Measurements from ENCODE around the gene PHLDA3. TPM values are rescaled to one million over a fixed set of nuclear protein-coding genes. Genes with fewer than 3 reads are reported as not detected.

The PHLDA3 gene
- total and polyA plus RNA-seq, 2 of the 4 experiments (the other 2 are of a cell fraction), result 41.6 to 102 TPM

DNA sequence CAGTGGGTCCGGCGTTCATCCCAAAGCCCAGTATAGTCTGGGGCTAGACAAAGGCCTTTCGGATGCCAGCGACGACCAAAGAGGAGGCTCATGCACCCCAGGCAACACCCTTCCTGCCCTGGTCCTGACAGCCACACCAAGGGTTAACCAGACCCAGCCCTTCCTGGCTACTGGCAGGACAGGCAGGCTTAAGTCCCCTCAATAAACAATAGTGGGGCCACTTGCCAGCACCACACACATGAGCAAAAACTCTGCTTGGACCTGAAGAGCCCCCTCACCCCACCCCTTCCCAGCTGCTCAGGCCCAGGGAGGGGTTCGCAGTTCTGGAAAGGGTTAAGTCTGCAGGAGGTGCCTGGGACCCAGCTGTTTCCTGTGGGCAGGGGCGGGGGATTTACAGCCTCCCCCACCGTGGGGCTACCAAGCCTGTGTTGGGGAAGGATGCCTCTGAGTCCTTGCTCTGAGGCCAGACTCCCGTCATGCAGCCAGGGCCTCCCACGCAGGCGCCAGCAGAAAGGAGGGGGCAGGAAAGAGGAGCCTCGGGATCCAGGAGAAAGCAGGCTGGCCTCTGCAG, 18.2 kb downstream of the PHLDA3 start:
- H3K27me3 ChIP-seq (ENCODE audit: control insufficient read depth, insufficient read depth, low read length), result no peaks in the 10 kb centered on the region
- H3K23ac ChIP-seq (ENCODE audit: low read depth, low read length), result peak overlapping the region; percentile 96; the same call in 1 of the 2 replicates
- H3K9me3 ChIP-seq (ENCODE audit: control insufficient read depth, insufficient read depth, low read length), result no peaks in the 10 kb centered on the region
- WGBS, 2 experiments (ENCODE audit: extremely low coverage in 2 of 2, insufficient read length in 1 of 2), result 6% methylated on average over 7 of the region's 12 CpGs; no CpG with 5 or more reads in 1 of the 2 experiments
- peak overlapping the region; percentile 99 for H2BK20ac ChIP-seq (ENCODE audit: low read depth, low read length)
- no peak overlapping the region for H3K4me3 ChIP-seq (ENCODE audit: insufficient read depth, low read depth, low read length)
- H3K9ac ChIP-seq (ENCODE audit: low read depth, low read length), result peak overlapping the region; percentile 80
- H3K27ac ChIP-seq (ENCODE audit: insufficient read depth, low read length), result peak overlapping the region; percentile 92
- H2AK9ac ChIP-seq (replicated peaks; ENCODE audit: low read depth, low read length, poor library complexity), result peak overlapping the region; percentile 98
- peaks cover 20% of the 10 kb centered on the region for H3K4me1 ChIP-seq (ENCODE audit: control insufficient read depth, insufficient read depth, low read length)
- peak overlapping the region; percentile 88 for H2BK5ac ChIP-seq (ENCODE audit: low read depth, low read length, poor library complexity, severe bottlenecking)
- peak overlapping the region; percentile 77 to 99 for H4K8ac ChIP-seq (ENCODE audit: low read depth in 2 of 2, low read length in 2 of 2)
- peak overlapping the region; percentile 92 for H3K14ac ChIP-seq (replicated peaks; ENCODE audit: low read depth, low read length)
- ATAC-seq (ENCODE audit: low read depth) (peak; percentile 89), DNase-seq (peak; percentile 89)
- peak overlapping the region; percentile 66 for H3K56ac ChIP-seq (ENCODE audit: extremely low read depth, insufficient read depth, low read length)
- peak overlapping the region; percentile 96 for H2BK120ac ChIP-seq (ENCODE audit: low read depth, low read length)
- H3K9me1 ChIP-seq (ENCODE audit: insufficient read depth, low read length), result peaks cover 6% of the 10 kb centered on the region
- intact Hi-C loops (cut with micrococcal nuclease), result loop anchor here (2.0 kb wide), 1 partner anchor 18 kb away; the partner anchor contains the start of gene PHLDA3
- peak overlapping the region; percentile 95 for H4K91ac ChIP-seq (ENCODE audit: insufficient read depth, low read depth, low read length)
- CTCF ChIA-PET, result interaction anchor here (1.7 to 2.3 kb wide), 2 partner anchors 15 to 62 kb away, joined by 6 to 7 read pairs; no protein-coding TSS in a partner anchor
- peak overlapping the region; percentile 98 for H2BK15ac ChIP-seq (ENCODE audit: low read depth, low read length)
- peak overlapping the region; percentile 73 for H3K4me2 ChIP-seq (ENCODE audit: low read depth, low read length)
- peaks cover 0 to 19% of the 10 kb centered on the region in 2 experiments; a peak in 2 of 4 replicates for H3K79me1 ChIP-seq (ENCODE audit: low read depth in 1 of 2, low read length in 2 of 2)
- H4K5ac ChIP-seq (ENCODE audit: low read depth, low read length), result peak overlapping the region; percentile 97
- POLR2A ChIA-PET (ENCODE audit: unreplicated experiment), result no interaction called here
- dilution Hi-C loops (cut with HindIII; ENCODE audit: low sequenced_read_pairs, unreplicated experiment), result no loop called here
- BruUV-seq (replicated peaks), result no TSS peak
- peak overlapping the region; percentile 97 for H2AK5ac ChIP-seq (ENCODE audit: low read depth, low read length)
- H3K36me3 ChIP-seq (ENCODE audit: control insufficient read depth, insufficient read depth, low read length), result no peaks in the 10 kb centered on the region
- in situ Hi-C loops (cut with MboI; ENCODE audit: low sequenced_read_pairs), result no loop called here
- peak overlapping the region; percentile 98 for H3K4ac ChIP-seq (ENCODE audit: low read depth, low read length)
- no peaks in the 10 kb centered on the region for H4K20me1 ChIP-seq (ENCODE audit: insufficient read depth, low read length)
- peak overlapping the region; percentile 96 for H2AFZ ChIP-seq (replicated peaks; ENCODE audit: low read length, poor library complexity)
- peak overlapping the region; percentile 87 for H3K18ac ChIP-seq (ENCODE audit: low read depth, low read length)
- TF ChIP-seq RAD21 (IDR thresholded peaks at IDR 0.05; ENCODE audit: low read length) (no peak), MXI1 (IDR thresholded peaks at IDR 0.05; ENCODE audit: borderline replicate concordance, low read depth, low read length) (no peak), RFX5 (IDR thresholded peaks at IDR 0.05; ENCODE audit: low read depth, low read length) (no peak), FOS (IDR thresholded peaks at IDR 0.05; ENCODE audit: low read depth, low read length) (peak; percentile 36; the same call in 1 of the 2 replicates), BHLHE40 (IDR thresholded peaks at IDR 0.05; ENCODE audit: low read depth, low read length) (peak; percentile 19; the same call in 1 of the 2 replicates), MAFK (IDR thresholded peaks at IDR 0.05; ENCODE audit: low read depth, low read length) (no peak), RCOR1 (IDR thresholded peaks at IDR 0.05; ENCODE audit: insufficient replicate concordance, low read length) (no peak), MAZ (IDR thresholded peaks at IDR 0.05; ENCODE audit: borderline replicate concordance, low read depth, low read length) (peak; percentile 100), SMC3 (IDR thresholded peaks at IDR 0.05; ENCODE audit: low read depth, low read length) (no peak; the same call in 1 of the 2 replicates), USF2 (IDR thresholded peaks at IDR 0.05; ENCODE audit: low read depth, low read length) (no peak), NFE2L2 (IDR thresholded peaks at IDR 0.05; ENCODE audit: low read depth, low read length) (no peak), POLR2A (IDR thresholded peaks at IDR 0.05; ENCODE audit: low read depth, low read length) (no peak), CHD1 (IDR thresholded peaks at IDR 0.05; ENCODE audit: low read depth, low read length) (no peak), CEBPB (IDR thresholded peaks at IDR 0.05; ENCODE audit: low read depth, low read length) (no peak)
- TF ChIP-seq, protein P1, sequence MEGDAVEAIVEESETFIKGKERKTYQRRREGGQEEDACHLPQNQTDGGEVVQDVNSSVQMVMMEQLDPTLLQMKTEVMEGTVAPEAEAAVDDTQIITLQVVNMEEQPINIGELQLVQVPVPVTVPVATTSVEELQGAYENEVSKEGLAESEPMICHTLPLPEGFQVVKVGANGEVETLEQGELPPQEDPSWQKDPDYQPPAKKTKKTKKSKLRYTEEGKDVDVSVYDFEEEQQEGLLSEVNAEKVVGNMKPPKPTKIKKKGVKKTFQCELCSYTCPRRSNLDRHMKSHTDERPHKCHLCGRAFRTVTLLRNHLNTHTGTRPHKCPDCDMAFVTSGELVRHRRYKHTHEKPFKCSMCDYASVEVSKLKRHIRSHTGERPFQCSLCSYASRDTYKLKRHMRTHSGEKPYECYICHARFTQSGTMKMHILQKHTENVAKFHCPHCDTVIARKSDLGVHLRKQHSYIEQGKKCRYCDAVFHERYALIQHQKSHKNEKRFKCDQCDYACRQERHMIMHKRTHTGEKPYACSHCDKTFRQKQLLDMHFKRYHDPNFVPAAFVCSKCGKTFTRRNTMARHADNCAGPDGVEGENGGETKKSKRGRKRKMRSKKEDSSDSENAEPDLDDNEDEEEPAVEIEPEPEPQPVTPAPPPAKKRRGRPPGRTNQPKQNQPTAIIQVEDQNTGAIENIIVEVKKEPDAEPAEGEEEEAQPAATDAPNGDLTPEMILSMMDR (conservative IDR thresholded peaks at IDR 0.05; ENCODE audit: low read depth, low read length), result no peak
